GM18951 (cell line): ENCODE measurements around the gene SHROOM1.

Source experiments
- POLR2A ChIP-seq: IDR thresholded peaks from 4 replicates; pipeline ENCODE4 v1.6.1; 2011; ENCODE audit warnings: mild to moderate bottlenecking; ENCODE audit not compliant: insufficient read length, insufficient read depth; ENCODE audit errors: extremely low read depth
- in situ Hi-C: fragments of 300-500 bp; cut with MboI; formaldehyde crosslinking; loops from one replicate; pipeline ENCODE4 v1.12.0; 2022; ENCODE audit warnings: low sequenced_read_pairs, mixed read lengths, inconsistent platforms; ENCODE audit not compliant: unreplicated experiment

The SHROOM1 gene

GRCh38 chr5:132772291-132773070 is 58.0 kb downstream of the SHROOM1 start:
- no peak for TF ChIP-seq POLR2A
- in situ Hi-C loops = no loop called here
